Kidney (tissue), 14 donors: Measurements from ENCODE around the gene CPSF4. TPM values are rescaled to one million over a fixed set of nuclear protein-coding genes. Genes with fewer than 3 reads are reported as not detected.

Experiments
- DNase-seq, 5 donors: peaks; one replicate each; pipeline ENCODE4 v3.0.0-alpha.2; 2013 to 2020
- FAIRE-seq: peaks from 2 replicates; lab custom pipeline; 2012; peaks lifted over from hg19 to GRCh38; lab: Jason Lieb, UNC
- H3K27ac ChIP-seq, 2 donors: one replicate each; pipeline ENCODE4 v1.7.0; 2013; ENCODE audit warnings: low read depth in 2 of 2, low read length in 2 of 2, inconsistent platforms in 1 of 2
- H3K27me3 ChIP-seq: one replicate; pipeline ENCODE4 v1.7.1; 2013; ENCODE audit warnings: low read length, inconsistent platforms; ENCODE audit not compliant: control insufficient read depth, insufficient read depth
- H3K36me3 ChIP-seq, 3 donors: one replicate each; pipeline versions ENCODE4 v1.7.0 to v1.7.1; 2013; ENCODE audit warnings: low read length in 3 of 3, control low read depth in 1 of 3, inconsistent platforms in 1 of 3; ENCODE audit not compliant: insufficient read depth in 3 of 3, control insufficient read depth in 2 of 3
- H3K4me1 ChIP-seq, 3 donors: one replicate each; pipeline versions ENCODE4 v1.7.0 to v1.7.1; 2013; ENCODE audit warnings: low read length in 3 of 3, inconsistent platforms in 1 of 3, low read depth in 1 of 3; ENCODE audit not compliant: control insufficient read depth in 2 of 3, insufficient read depth in 2 of 3
- H3K4me3 ChIP-seq, 3 donors: one replicate each; pipeline versions ENCODE4 v1.7.0 to v1.8.1; 2013; ENCODE audit warnings: low read length in 3 of 3, control low read depth in 1 of 3, inconsistent platforms in 1 of 3
- H3K9ac ChIP-seq, 3 donors: one replicate each; pipeline versions ENCODE4 v1.7.0 to v1.7.1; 2013; ENCODE audit warnings: low read length in 3 of 3, control low read depth in 1 of 3, inconsistent platforms in 1 of 3
- H3K9me3 ChIP-seq, 3 donors: one replicate each; pipeline versions ENCODE4 v1.7.0 to v1.7.1; 2013; ENCODE audit warnings: low read length in 3 of 3, control low read depth in 1 of 3, inconsistent platforms in 1 of 3; ENCODE audit not compliant: control insufficient read depth in 2 of 3, insufficient read depth in 1 of 3
- intact Hi-C: fragments of 100-400 bp; cut with DNase I; formaldehyde crosslinking; loops from one replicate; pipeline ENCODE4 v1.11.1; 2022
- polyA plus RNA-seq: library from polyadenylated mRNA; stranded (reverse); fragments of 350-450 nt; fragmentation: Illumina TruSeq; extraction: RNeasy Lipid Tissue Mini Kit (QIAGEN cat#74804); gene quantifications from one replicate; pipeline ENCODE4 v1.2.3, GENCODE V29; 2014; ENCODE audit warnings: low read depth, low replicate concordance; ENCODE audit not compliant: insufficient read depth
- total RNA-seq: library from RNA; stranded (reverse); fragmentation: NEBNext Ultra II Directional; extraction: Animal tissue kit (Norgen Biotek cat#: 25700); gene quantifications from one replicate; pipeline ENCODE4 v1.2.1, GENCODE V29; 2021
- TF ChIP-seq, protein P1 (sequence below): IDR thresholded peaks from 3 replicates; pipeline ENCODE4 v1.5.1; 2012; ENCODE audit warnings: mild to moderate bottlenecking, moderate library complexity, borderline replicate concordance; ENCODE audit not compliant: insufficient read depth; ENCODE audit errors: extremely low read depth
- donor health status: control.
- donor health status: control.
- donor health status: control.
- donor health status: control.
- donor health status: control.
- donor health status: DM: yes; HTN: yes; CAD: no.
- donor health status: Normal renal cell carcinoma (clear cell type).

Gene CPSF4
- total and polyA plus RNA-seq, 2 donors from 2014 or later = 24.2 to 28.9 TPM

DNA sequence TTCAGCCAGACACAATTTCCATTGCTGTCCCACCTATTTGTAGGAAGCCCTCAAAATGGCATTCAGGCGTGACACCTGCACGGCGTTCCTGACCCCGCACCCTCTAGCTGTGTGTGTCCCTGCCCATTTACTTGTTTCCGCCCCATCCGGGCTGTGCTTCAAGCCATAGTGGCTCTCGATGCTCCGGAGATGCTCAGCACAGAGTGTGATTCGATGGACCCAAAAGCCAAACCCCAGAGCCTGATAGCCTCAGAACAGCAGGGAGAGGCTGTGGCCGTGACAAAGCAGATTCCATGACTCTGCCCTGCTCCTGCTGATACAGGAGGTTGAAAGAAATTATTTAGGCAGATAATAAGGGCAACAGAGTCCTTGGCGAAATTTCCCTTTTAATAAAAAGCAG, 16.6 kb upstream of the CPSF4 start:
- no peaks in the 10 kb centered on the region for H3K4me1 ChIP-seq
- no peak overlapping the region for H3K9ac ChIP-seq
- FAIRE-seq (no peak), DNase-seq (no peak)
- no peak overlapping the region for H3K4me3 ChIP-seq
- no peaks in the 10 kb centered on the region for H3K9me3 ChIP-seq
- peaks cover 3 to 38% (median 28%) of the 10 kb centered on the region in 3 donors for H3K36me3 ChIP-seq
- TF ChIP-seq, protein P1, sequence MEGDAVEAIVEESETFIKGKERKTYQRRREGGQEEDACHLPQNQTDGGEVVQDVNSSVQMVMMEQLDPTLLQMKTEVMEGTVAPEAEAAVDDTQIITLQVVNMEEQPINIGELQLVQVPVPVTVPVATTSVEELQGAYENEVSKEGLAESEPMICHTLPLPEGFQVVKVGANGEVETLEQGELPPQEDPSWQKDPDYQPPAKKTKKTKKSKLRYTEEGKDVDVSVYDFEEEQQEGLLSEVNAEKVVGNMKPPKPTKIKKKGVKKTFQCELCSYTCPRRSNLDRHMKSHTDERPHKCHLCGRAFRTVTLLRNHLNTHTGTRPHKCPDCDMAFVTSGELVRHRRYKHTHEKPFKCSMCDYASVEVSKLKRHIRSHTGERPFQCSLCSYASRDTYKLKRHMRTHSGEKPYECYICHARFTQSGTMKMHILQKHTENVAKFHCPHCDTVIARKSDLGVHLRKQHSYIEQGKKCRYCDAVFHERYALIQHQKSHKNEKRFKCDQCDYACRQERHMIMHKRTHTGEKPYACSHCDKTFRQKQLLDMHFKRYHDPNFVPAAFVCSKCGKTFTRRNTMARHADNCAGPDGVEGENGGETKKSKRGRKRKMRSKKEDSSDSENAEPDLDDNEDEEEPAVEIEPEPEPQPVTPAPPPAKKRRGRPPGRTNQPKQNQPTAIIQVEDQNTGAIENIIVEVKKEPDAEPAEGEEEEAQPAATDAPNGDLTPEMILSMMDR = no peak
- H3K27me3 ChIP-seq = no peaks in the 10 kb centered on the region
- intact Hi-C loops = no loop called here
- H3K27ac ChIP-seq = no peak overlapping the region

DNA sequence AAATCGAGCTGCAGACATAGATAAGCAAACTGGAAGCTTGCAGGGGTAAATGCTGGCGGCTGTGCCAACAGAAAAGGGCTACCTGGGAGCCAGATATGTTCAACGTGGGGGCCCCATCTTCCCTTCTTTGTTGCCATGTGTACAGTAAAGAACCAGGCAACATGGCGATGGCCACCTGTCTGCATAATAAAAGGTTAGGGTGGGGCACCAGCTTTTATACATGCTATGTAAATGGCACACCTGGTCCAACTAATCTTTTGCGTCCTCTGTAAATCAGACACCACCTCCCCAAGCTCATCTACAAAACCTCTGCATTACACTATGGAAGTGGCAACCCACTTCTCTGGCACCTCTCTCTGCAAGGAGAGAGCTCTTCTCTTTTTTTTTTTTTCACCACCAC, 16.1 kb upstream of the CPSF4 start:
- peaks cover 2 to 33% (median 24%) of the 10 kb centered on the region in 3 donors for H3K36me3 ChIP-seq
- TF ChIP-seq, protein P1 = no peak
- FAIRE-seq = no peak
- no peak for DNase-seq
- no peak overlapping the region for H3K9ac ChIP-seq
- no peaks in the 10 kb centered on the region for H3K27me3 ChIP-seq
- no peak overlapping the region for H3K4me3 ChIP-seq
- no peak overlapping the region for H3K27ac ChIP-seq
- no peaks in the 10 kb centered on the region for H3K4me1 ChIP-seq
- intact Hi-C loops = no loop called here
- no peaks in the 10 kb centered on the region for H3K9me3 ChIP-seq

DNA sequence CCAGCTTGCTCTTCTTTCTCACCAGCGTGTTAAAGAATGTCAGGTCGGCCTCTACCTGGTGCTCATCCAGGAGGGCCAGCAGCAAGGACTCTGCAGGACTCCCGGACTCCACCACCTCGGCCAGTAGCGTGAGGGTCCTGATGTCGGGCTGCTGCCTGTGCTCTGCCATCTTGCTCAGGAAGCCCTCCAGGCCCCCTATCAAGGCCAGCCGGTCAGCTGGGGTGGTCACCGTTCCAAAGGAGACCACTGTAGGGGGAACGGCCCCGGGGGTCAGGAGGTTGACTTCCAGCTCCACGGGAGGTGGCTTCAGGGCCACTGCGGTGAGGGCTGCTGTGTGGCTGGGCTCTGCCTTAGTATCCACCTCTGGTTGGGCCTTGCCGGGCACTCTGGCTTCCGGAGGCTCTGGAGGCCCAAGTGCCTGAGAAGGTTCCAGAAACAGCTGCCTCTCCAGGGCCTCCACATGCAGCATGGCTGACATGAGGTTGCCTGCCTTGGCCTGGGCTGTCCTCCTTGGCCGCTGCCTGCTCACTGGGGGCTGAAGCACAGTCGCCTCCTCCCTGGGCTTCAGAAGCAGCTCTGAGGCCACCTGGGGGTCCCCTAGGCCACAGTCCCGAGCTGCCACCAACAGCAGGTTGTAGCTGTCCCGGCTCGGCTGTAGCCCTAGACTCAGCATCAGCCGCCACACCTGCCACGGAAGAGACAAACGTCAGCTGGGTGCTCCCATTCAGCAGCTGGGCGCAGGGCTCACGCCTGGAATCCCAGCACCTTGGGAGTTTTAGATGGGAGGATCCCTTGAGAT, 13.6 kb upstream of the CPSF4 start:
- H3K27me3 ChIP-seq = no peaks in the 10 kb centered on the region
- TF ChIP-seq, protein P1 = no peak
- DNase-seq (no peak), FAIRE-seq (no peak)
- H3K4me3 ChIP-seq = no peak overlapping the region
- H3K9ac ChIP-seq = no peak overlapping the region
- no peaks in the 10 kb centered on the region for H3K9me3 ChIP-seq
- no peaks in the 10 kb centered on the region for H3K4me1 ChIP-seq
- H3K27ac ChIP-seq = no peak overlapping the region
- intact Hi-C loops = no loop called here
- H3K36me3 ChIP-seq = peaks cover 0 to 19% (median 13%) of the 10 kb centered on the region in 3 donors
